ENCODE results near the gene TTC22.
A peak's percentile ranks its signal among the peaks of the same experiment; 100 is the strongest.

TTC22 gene

DNA sequence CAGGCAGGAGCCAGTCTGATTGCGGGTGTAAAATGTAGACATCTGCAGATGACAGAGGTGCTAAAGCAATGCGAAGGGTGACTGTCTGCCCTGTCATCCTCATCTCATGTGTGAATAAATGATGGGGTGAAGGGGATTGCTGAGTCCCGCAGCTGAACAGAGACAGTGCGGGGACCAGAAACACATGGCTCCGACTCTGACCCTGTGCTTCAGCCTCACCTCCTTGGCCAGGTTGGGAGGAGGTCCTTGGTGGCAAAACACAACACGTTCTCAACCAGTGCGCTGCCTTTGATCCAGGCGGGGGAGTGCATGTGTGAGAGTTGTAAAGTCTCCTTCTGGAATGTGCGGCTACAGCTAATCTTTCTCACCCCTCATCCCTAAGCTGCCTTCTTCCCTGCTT is 32.0 kb upstream of the TTC22 start:
- DNase-seq: no peak

DNA sequence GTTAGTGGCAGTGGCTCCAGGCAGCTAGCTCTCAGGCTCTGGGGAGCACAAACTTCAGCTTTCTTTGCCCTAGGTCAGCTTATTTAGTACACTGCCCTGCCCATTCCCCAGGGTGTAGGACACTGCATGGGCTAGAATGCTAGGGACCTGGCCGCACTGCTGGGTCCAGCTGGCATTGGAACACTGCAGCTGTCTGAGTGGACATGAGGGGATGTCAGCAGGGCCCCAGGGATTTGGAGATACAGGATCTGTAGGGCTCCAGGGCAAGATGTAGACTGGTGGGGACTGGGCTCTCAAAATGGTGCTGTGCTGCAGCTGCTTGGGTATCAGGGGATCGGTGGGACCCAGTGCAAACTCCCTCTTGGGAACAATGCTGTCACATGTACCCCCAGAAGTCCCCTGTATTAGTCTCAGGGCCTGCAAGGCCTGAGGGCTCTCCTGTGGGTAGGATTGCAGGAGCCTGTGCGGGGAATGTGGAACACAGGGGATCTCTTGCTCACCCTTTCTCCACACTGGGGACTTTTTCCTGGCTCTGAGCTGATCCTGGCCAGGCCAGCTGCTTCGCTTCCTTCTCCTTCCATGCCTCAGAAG is 25.2 kb upstream of the TTC22 start:
- DNase-seq: no peak

DNA sequence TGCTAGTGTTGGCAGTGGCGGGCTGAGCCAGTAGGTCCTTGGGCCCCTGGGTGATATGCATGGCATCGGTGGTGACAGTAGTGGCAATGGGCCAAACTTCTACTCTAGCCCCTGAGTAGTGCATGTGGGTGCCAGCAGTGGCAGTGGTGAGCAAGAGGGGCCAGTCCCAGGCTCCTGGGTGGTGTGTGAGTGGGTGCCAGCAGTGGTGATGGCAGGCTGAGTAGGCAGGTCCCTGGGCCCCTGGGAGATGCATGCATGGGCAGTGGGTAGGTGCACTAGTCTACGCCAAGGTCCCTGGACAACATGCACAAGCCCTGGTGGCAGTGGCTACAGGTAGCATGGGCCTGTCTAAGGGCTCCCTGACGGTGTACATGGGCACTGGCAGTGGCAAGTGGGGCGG is 24.6 kb upstream of the TTC22 start:
- no peak for DNase-seq

DNA sequence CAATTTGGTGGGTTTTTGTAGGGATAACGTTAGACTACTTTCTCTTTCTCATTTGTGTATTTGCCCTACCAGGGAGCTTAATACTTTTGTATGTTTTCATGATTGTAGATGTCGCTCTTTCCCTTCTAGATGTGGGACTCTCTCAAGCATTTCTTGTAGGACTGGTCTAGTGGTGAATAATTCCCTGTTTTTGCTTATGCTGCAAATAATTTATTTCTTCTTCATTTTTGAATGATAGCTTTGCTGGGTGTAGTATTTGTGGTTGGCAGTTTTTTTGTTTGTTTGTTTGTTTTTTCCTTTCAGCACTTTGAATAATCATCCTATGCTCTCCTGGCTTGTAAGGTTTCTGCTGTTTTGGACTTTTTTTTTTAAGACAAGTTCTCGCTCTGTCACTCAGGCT is 22.5 kb upstream of the TTC22 start:
- DNase-seq: no peak

DNA sequence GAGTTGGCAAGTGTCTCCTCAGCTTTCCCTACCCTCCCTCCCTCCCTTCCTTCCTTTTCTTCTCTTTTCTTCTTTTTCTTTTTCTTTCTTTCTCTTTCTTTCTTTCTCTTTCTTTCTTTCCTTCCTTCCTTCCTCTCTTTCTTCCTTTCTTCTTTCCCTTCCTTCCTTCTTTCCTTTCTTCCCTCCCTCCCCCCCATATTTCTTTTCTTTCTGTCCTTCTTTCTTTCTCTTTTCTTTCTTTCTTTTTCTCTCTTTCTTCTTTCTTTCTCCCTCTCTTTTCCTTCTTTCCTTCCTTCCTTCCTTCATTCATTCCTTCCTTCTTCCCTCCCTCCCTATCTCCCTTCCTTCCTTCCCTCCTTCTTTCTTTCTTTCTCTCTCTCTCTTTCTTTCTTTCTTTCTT is 18.6 kb upstream of the TTC22 start:
- no peak for DNase-seq

DNA sequence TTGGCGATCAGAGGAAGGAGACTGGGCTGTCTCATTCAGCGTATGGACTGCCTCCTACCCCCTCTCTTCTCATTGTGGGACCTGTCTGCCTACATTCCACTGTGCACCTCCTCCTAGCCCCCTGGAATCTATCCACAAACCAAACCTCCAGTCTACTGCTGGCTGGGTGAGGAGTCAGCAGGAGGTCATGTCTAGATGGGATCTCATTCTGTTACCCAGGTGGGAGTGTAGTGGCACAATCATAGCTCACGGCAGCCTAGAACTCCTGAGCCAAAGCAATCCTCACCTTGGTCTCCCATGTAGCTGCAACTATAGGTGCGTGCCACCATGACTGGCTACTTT is 18.0 kb upstream of the TTC22 start:
- no peak for DNase-seq

DNA sequence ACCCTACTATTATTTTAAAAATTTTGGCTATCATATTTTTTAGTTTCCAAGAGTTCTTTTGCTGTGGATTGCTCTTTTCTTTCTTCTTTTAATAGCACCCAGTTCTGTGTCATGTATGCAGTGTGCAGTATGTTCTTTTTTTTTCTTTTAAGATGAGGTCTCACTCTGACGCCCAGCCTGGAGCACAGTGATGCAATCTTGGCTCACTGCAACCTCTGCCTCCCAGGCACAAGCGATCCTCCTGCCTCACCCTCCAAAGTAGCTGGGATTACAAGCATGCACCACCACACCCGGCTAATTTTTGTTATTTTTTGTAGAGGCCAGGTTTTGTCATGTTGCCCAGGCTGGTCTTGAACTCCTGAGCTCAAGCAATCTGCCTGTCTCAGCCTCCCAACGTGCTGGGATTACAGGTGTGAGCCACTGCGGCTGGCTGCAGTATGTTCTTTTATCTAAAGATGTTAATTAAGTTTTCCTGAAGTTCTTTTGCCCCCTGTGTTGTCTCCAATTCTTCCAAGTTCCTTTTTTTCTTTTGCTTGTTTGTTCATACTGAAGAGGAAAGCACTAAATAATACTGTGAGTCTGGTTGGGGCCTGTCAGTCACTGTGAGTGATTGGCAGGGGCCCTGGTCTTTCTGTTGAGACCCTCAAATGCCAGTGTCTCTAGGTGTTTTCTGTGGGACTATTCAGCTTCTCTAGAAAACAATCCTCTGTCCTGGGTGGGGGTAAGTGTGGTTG is 17.5 kb upstream of the TTC22 start:
- no peak for DNase-seq

DNA sequence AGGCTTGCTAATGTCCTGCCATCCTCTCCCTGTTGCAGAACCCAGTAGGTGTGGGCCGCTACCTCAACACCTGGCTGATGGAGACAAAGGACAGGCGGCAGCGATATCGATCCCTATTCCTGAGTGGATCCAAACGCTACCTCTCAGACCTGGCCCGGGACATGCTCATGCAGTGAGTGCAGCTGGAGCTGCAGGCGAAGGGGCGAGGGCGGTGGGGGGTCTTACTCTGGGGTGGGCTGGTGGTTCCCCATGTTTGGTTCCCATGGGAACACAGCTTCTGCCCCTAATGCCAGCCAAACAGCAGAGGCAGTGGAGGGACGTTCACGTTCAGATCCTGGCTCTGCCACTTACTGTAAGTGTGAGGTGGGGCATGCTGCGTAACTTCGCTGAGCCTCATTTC is 15.8 kb upstream of the TTC22 start:
- DNase-seq: no peak

DNA sequence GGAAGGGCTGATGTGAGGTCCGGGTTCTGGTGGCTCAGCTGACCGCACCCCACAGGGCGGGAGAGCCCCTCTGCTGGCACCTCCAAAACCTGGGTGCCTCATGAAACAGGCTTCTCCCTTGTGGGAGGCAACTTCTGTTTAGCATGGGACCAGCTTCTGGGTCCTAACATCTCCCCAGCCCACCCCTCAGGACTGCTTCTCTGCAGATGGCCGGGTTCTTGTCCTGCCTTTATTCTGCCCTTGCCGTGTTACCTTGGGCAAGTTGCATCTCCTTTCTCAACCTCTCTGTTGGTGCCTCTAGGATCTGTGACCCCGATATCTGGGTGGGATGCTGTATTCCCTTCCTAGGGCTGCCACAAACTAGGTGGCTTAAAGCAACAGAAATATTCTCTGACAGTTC is 15.0 kb upstream of the TTC22 start:
- no peak for DNase-seq

DNA sequence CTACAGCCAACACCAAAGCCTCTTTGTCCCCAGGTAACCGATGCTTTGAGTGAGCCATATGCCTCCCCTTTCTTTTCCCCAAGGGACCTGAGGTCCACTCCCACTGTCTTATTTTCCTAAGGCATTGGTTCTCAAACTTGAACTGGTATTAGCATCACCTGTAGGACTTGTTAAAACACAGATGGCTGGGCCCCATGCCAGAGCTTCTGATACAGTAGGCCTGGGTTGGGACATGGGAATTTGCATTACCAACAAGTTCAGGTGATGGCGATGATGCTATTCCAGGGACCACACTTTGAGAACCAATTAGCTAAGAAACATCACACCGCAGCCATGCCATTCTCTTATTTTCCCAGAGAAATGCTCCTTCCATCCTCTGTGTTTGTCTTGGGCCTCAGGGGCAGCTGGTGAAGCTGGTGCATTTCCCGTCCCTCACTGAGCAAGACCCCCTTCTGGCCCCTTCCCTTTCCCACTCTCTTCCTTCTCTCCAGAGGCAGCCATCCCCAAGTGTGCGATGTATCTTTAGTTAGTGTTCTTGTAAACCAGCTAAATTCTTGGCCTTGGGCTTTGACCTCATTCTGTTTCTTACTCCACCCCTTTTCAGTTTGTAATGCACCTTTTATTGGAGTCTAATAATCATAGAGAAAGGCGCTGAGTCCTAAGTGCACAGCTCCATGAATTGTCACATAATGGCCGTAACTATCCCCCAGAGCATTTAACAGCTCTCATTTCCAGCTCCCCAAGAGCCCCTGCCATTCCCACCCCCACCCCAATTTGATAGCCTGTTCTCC is 14.2 kb upstream of the TTC22 start:
- no peak for DNase-seq

DNA sequence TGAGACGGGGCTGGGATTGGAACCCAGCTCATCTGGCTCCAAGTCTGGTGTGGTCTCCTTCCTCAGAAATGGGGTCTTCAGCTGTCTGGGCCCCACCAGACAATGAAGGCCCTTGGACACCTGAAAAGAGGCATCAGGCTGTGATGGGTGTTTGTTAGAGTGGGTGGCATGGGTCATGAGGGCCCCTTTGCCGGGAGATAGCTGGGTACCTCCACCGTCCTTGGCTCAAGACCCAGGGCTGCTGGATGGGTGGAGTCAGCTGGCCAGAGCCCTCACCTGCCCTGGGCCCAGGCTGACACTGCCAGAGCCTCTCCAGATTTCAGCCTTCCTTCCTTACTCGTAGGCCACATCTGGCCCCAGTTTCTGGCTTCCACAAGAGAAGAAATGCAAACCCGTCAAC is 13.4 kb upstream of the TTC22 start:
- no peak for DNase-seq

DNA sequence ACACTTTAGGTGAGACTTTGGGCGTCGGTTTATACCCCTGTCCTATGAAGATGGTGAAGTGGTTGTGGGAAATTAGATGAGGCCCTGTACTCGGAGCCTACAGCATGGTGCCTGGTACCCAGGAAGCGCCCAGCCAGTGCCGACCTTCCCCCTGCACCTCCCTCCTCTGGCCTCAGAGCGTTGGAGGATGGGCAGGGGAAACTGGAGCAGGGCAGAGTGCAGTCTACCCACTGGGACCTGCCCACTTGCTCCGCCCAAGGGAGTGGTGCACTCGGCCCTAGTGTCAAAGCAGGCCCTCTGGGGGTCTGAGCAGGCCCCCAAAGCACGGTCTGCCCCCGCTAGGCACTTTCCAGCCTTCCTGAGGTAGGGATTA is 13.0 kb upstream of the TTC22 start:
- DNase-seq: no peak

DNA sequence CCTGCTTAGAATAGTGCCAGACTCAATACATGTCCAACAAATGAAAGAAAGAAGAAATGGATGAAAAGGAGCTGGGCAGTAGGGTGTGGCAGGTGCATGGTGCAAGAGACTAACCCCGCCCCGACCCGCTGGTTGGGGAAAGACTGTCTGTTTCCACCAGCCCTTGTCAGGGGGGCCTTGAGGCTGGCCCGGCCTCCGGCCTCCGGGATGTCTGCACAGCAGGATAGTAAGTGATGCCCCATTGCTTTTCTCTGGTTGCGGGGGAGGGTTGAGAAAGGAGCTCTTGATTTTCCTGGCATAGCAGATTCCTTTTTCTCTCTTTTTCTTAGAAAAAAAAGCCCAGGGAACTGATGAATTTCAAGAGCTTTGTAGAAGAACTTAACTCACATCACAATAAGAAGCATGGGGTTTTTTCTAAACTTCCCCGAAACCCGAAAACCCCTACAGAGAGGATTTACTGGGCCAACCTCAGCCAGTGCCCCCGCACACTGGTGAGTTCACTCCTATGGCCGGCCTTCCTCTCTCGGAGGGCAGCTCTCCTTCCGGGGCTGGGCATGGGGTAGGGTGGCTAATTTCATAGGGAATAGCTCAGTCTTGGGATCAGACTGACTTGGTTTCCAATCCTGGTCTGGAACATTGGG is 12.5 kb upstream of the TTC22 start:
- no peak for DNase-seq

DNA sequence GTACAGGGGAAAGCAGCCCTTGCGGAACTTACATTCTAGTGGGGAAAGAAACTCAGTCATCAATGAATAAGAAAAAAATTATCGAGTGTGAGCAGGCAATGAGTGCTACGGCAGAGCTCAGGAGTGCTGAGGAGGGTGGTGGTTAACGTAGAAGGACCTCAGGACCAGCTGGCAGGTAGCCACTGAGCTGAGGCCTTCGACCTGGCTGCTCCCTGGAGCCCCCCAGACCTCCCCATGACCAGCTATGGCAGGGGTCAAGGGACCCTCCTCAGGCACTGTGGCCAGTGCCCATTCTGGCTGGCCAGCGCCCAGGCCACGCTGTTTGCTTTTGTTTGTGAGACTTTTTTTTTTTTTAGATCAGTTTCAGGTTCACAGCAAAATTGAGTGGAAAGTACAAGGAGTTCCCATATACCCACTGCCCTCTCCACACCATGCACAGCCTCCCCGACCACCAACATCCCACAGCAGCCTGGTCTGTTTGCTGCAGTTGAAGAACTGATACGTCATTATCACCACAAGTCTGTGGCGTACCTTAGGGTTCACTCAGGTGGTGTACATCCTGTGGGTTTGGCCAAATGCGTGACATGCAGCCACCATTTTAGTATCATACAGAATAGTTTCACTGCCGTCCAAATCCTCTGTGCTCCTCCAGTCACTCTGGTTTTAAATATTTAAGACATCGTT is 11.8 kb upstream of the TTC22 start:
- no peak for DNase-seq

DNA sequence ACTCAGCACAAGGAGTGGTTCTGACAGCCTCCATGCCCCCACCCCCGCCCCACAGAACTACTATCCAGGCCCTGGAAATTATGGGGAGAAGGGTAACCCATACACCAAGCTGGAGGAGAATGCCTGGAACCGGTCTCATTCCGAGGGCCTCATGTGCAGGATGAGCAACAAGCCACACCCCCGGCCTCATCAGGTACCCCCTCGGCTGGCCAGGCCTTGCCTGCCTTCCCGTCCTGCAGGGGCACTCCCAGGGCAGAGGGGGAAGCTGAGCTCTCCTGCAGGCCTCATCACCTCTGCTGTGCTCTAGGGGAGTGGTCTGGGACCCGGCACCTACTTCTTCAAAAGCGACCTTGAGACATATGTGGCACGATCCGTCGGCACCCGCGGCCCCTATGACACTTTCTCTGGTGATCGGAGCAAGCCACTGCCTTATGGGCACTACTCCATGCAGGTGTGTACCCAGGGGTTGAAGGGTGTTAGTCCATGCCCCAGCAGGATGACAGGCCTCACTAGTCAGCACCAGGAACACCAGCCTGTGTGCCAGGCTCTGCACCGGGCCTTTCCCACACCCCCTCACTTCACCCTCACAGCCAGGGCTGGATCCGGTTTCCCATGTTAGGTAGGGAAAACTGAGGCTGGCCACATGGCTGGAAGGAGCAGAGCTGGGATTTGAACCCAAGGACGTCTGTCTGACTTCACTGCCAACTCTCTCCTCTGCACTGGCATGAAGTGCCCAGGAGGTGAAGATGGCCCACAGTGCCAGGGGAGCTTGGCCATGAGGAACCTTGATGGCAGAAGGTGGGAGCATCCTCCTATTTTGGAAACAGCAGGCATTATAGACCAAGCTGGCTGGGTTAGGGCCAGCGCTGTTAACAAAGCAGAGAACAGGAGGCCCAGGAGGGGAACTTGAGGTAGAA is 10.9 kb upstream of the TTC22 start:
- no peak for DNase-seq

DNA sequence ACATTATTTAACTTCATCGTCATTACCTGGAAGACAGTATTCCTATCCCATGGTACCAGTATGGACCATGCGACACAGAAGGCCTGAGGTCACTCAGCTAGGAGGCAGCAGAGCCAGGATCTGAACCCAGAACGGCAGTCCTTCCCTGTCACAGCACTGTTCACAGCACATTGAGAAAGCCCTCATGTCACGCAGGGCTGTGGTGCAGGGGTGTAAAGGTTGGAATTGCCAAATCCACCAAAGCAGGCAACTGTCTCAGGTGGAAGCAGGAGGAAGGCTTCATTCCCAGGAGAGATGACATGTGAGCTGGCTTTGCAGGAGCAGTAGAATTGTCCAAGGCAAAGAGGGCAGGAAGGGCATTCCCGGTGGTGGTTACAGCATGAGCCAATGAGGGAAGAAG is 9.9 kb upstream of the TTC22 start:
- no peak for DNase-seq

DNA sequence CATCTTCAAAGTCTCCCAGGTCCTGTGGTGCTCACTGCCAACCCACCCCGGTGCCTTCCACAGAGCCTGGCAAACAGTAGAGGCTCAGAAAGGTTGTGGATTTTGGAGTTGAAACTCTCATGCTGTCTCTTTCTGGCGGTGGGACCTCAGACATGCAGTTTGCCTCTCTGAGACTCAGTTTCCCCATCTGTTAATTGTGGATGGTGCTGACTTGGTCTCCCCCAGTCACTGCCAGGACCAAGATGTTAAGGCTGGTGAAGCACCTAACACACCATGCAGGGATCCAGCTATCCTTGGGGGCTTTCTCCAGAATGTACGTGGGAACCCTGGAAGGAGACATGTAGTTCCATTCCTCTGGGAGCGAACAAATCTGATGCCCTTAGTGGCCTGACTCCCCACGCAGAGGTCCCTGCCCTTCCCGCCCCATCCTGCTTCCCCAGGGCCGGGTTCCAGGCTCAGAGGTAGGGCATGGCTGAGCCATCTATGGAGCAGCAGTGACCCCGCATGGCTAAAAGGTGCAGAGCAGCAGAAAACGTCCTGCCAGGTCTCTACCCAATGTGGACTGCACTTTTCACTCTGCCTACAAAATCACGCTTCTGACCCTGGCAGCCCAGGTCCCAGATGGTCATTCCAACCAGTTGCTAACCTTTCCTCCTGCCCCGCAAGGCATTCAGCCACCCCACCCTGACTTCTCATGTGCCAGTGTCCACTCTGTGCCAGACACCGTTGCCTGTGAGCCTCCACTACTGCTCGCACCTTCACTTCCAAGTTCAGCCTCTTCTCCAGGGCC is 9.2 kb upstream of the TTC22 start:
- DNase-seq: peak; percentile 38

DNA sequence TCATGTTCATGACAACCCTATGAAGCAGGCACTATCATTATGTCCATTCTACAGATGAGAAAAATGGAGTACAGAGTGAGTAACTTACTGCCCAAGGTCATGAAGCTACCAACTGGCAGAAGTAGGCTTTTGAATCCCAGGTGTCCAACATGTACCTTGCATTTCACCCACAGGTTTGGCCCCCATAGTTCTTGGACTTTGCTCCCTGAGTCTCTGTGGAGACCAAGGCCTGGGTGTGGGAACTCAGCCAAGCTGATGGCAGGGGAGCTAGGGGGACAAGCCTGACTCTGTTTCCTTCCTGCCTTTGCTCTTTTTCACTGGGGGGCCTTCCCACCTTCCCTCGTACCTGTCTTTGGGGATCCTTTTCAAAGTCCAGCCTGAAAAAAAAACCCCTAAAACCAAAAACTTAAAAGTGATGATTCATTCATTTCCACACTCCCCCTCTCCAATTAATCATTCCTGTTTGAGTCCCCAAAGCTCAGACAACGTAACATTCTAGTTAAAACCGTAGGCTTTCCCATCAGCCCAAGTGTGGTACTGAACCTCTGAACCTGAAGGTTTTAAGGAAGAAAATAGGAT is 8.5 kb upstream of the TTC22 start:
- no peak for DNase-seq

DNA sequence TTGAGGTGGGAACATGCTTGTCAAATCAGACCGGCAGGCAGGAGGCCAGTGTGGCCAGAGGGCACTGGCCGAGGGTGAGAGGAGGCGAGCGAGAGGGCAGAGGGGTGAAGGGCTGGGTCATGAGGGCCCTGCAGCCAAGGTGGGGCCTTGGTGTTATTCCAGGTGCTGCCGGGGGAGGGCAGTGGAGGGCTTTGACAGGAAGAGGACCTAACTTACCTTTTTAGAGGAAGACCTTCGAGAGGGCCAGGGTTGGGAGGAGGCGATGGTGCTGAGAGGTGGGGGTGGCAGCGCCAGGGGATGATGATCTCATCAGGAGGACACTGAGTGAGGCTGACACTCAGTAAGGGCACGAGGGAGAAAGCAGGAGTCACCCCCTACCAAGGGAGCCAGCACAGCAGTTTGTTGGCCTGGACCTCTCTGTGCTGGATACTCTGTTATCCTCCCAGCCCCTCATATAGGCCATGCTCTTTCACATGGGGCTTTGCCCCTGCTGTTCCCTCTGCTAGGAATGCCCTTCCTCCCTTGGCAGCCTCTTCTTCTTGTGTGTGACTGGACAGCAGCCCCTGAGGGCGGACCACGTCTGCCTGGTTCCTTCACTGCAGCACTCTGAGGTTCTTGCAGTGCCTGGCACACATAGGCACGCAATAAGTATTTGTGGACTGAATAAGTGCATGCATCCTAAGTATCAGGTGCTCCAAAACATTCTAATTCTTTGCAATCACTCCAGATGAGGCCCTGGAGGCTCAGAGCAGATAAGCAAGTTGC is 7.5 kb upstream of the TTC22 start:
- no peak for DNase-seq

DNA sequence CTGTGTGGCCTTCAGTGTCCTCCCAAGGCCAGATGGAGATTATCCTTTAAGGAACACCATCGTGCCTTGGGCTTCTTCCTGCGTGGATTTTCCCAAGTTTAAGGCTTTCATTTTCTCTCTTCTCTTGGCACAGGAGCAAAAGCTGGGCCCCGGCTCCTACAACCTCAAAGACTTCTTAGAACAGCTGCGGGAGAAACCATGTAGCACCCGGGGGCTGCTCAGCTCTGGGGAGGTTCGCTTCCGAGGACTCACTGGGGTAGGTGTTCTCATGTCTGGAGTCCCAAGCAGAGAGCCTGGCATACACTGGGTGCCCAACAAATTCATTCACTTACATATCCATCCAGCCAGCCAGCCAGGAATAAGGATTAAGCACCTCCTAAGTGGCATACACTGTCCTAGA is 6.6 kb upstream of the TTC22 start:
- no peak for DNase-seq

Measured in NCI-H2029 treated with DMSO at 0.1 percent for 48 hours (cell line).